ENCODE measurements around the gene HSD17B7. TPM values are rescaled to one million over a fixed set of nuclear protein-coding genes. Genes with fewer than 3 reads are reported as not detected.

Gene HSD17B7
- total and polyA plus RNA-seq, 2 donors from 2014 or later, result 10.8 to 12.8 TPM

- H3K27me3 ChIP-seq (ENCODE audit: control insufficient read depth, insufficient read depth, low read length), result no peaks in the 10 kb centered on the region
- TF ChIP-seq CTCF (IDR thresholded peaks at IDR 0.05; ENCODE audit: borderline replicate concordance, extremely low read depth, insufficient read depth), result no peak
- DNase-seq, result no peak
- no peaks in the 10 kb centered on the region for H3K4me1 ChIP-seq (ENCODE audit: control insufficient read depth in 2 of 3, insufficient read depth in 2 of 3, low read depth in 1 of 3, low read length in 3 of 3)
- H3K4me3 ChIP-seq (ENCODE audit: low read length in 3 of 3), result no peak overlapping the region
- H3K9me3 ChIP-seq (ENCODE audit: control insufficient read depth in 2 of 3, insufficient read depth in 1 of 3, low read length in 3 of 3), result no peaks in the 10 kb centered on the region
- no peaks in the 10 kb centered on the region for H3K36me3 ChIP-seq (ENCODE audit: control insufficient read depth in 2 of 3, insufficient read depth in 3 of 3, low read length in 3 of 3)
- no peak overlapping the region for H3K9ac ChIP-seq (ENCODE audit: low read length in 3 of 3)
- no peak overlapping the region for H3K27ac ChIP-seq (ENCODE audit: low read depth in 2 of 2, low read length in 2 of 2)
- FAIRE-seq, result no peak
- intact Hi-C loops (cut with DNase I), result no loop called here
These were observed 71.1 kb downstream of the HSD17B7 start for GRCh38 chr1:162861625-162862024.

Other genes starting within 250 kb of the HSD17B7 start
- gene UAP1, start 229.0 kb upstream of the HSD17B7 start, total RNA-seq, result 30.6 TPM
- gene UAP1, start 229.0 kb upstream of the HSD17B7 start, polyA plus RNA-seq (ENCODE audit: insufficient read depth, low read depth, low replicate concordance), result 23.6 TPM
- gene DDR2, start 158.2 kb upstream of the HSD17B7 start, total RNA-seq, result 19.8 TPM
- gene DDR2, start 158.2 kb upstream of the HSD17B7 start, polyA plus RNA-seq (ENCODE audit: insufficient read depth, low read depth, low replicate concordance), result 3.9 TPM
- 0.60 TPM for gene CCDC190, start 70.5 kb downstream of the HSD17B7 start, total RNA-seq
- gene CCDC190, start 70.5 kb downstream of the HSD17B7 start, polyA plus RNA-seq (ENCODE audit: insufficient read depth, low read depth, low replicate concordance), result not detected

All from kidney (tissue), 14 donors.